ENCODE results near the gene TCF25.
A peak's percentile ranks its signal among the peaks of the same experiment; 100 is the strongest.
"Not testable (repeated sequence)": the region's sequence is repeated elsewhere in the genome, so short reads cannot be mapped to it uniquely, and the experiment has no call there.

Gene TCF25

DNA sequence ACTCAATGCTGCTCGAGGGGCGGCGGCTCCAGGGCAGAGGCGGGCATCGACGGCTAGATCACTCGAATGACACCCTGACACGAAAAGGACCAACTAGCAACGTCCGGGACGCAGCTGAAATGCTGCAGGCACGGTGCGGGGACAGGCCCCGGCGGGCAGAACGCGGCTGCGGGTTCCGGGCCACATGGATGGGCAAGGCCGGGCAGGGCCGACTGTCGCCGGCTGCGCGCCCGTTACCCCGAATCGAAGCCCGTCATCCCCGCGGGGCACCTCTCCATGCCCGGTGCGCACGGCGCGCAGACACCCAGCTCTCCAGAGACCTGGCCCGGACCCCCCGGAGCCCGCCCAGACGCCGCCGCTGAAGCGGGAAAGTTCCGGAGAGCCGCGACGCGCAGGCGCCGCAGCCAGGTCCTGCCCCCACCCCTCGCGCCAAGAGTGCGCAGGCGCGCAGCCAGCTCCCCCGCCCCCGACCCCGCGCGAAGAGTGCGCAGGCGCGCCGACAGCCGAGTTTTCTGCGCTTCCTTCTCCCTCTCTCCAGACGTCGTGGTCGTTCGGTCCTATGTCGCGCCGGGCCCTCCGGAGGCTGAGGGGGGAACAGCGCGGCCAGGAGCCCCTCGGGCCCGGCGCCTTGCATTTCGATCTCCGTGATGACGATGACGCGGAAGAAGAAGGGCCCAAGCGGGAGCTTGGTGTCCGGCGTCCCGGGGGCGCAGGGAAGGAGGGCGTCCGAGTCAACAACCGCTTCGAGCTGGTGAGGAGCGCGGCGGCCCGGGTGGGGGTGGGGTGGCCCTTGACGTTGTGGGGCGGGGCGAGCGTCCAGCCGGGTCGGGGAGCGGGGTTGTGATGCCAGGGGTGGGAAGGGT lies at the start of gene TCF25:
TSS of gene TCF25 (plus strand) at position 484 of the 863 bp plus-strand sequence. CDS start at position 560, 76 bp downstream.
- peak; percentile 65 for DNase-seq (ENCODE audit: low read depth)

DNA sequence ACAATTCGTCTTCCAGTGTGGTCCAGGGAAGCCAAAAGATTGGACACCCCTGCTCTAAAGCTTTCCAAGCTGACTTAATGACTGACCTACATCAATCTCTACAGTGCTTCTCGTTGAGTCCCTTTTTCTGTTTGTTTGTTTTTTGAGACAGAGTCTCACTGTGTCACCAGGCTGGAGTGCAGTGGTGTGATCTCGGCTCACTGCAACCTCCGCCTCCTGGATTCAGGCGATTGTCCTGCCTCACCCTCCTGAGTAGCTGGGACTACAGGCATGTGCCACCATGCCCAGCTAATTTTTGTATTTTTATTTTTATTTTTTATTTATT lies 49.6 kb upstream of the TCF25 start:
- DNase-seq (ENCODE audit: low read depth), result not testable (repeated sequence)

DNA sequence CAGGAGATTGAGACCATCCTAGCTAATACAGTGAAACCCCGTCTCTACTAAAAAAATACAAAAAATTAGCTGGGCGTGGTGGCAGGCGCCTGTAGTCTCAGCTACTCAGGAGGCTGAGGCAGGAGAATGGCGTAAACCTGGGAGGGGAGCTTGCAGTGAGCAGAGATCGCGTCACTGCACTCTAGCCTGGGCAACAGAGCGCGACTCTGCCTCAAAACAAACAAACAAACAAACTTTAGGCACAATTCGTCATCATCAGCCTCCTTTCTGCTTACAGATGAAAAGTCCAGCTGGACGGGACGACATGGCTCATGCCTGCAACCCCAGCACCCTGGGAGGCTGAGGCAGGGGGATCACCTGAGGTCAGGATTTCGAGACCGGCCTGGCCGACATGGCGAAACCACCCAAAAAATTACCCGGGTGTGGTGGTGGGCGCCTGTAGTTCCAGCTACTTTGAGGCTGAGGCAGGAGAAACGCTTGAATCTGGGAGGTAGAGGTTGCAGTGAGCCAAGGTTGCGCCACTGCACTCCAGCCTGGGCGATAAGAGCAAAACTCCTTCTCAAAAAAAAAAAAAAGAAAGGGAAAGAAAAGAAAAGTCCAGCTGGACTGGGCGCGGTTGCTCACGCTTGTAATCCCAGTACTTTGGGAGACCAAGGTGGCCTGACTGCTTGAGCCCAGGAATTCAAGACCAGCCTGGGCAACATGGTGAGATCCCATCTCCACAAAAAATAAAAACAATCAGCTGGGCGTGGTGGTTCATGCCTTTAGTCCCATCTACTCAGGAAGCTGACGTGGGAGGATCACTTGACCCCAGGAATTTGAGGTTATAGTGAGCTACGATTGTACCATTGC lies 46.6 kb upstream of the TCF25 start:
- no peak for DNase-seq (ENCODE audit: low read depth)

DNA sequence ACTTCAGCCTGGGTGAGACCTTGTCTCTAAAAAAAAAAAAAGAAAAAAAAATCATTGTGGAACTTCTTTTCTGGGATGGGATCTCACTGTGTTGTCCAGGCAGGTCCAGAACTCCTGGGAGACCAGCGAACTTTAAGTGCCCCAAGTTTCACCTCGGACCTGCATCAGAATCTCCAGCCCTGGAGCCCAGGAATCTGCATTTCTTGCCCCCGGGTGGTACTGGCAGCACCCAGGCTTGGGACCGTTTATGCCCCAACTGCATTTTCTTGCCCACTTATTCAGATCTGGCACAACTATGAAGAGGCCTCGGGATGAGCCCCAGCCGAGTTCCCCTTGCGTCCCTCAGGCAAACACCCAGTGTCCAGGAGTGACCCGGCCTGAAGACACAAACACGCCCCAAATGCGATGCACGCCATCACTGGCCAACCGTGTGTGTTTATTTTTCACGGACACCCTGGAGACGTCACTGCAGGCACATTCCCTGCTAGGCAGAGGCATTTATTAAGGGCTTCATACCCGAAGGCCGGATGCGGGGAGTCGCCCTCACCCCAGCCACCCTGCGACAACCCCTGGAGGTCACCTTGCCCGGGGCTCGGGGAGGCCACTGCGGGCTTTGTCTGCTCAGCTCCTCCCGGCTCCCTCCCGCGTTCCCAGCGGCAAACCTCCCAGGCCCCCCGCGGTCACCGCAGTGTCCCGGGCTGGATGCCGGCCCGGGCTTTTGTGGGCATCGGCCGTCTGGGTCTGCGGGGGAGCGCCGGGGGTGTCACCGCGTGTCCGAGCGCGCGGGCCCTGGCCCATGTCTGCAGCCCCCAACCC lies 45.8 kb upstream of the TCF25 start:
- DNase-seq (ENCODE audit: low read depth), result peak; percentile 15

DNA sequence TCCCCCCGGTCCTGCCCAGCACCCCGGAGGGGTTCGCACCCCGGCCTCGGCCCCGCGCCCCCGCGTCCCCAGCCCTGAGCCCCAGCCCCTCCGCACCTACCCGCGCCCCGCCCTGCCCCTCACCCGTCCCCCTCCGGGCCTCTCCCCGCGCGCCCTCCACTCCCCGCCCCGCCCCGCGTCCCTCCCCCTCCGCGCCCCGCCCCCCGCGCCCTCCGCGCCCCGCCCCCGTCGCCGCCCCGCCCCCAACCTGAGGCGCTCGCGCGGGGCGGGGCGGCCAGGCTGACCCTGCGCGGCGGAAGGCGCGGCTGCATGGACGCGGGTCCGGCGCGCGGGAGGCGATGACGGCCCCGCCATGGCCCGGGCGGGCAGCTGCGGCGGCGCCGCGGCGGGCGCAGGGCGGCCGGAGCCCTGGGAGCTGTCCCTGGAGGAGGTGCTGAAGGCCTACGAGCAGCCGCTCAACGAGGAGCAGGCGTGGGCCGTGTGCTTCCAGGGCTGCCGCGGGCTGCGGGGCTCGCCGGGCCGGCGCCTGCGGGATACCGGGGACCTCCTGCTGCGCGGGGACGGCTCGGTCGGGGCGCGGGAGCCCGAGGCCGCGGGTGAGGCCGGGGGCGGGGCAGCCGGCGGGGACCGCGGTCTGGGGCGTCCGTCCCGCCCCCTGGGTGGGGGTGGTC lies 45.1 kb upstream of the TCF25 start, which contains the start of gene SPIRE2:
TSS of gene SPIRE2 (plus strand) at position 277 of the 671 bp plus-strand sequence. CDS start at position 353, 76 bp downstream.
- DNase-seq (ENCODE audit: low read depth), result no peak

DNA sequence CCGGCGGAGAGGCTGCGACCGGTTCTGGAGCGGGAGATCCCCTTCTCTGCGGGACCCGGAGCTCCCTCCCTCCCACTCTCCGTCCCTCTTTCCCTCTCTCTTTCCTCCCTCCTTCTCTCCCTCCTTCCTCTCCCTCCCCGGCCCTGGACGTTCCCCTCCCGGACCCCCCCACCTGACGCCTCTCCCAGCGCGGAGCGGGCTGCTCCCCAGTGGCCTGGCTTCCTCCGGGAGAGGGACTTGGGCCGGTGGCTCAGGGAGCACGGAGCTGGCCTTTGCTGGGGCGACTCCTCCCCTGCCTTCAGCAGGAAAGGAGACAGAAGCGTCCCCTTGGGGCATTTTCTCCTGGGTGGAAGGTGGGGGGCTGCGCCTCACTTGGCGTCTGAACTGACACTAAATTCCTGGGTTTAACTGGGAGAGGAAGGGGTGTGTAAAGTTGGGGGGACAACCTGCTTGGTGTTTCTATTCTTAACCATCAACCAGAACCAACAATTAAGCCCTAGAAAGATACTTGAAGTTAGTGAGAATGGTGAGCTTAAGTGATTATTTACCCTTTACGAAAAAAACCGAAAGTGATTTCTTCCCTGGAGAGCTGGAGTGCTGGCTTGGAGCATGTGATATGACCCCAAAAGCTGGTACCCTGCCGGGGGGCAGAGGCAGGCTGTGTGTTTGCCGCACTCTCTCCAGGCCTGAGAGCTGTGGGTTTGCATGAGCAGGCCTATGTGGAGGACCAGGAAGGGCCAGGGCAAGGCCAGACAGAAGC lies 44.3 kb upstream of the TCF25 start:
- DNase-seq (ENCODE audit: low read depth), result no peak

- DNase-seq (ENCODE audit: low read depth), result no peak
Observed at GRCh38 chr16:89829630-89830437, 43.6 kb upstream of the TCF25 start.

DNA sequence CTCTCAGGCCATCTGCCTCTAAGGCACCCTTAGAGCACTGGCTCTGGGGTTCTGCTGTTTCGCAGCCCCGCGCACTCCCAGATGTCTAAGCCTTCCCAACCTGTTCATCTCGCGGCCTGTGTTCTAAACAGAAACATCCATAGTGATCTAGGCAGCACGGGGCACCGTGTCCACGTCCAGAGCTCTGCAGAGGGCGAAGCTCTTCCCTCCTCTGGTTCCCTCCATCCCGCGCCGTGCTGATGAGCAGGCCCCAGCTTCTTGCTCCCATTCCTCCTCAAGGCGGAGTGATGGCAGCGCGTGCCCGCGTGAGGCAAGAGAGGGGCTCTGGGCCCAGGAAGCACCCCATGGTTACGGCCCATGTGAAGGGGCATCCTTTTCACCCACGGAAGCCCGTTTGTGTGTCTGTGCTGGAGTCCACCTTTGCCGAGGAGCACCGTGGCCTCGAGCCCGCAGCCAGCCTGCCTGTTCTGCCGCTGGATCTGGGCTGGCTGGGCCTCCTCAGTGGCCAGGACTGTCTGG lies 41.5 kb upstream of the TCF25 start:
- no peak for DNase-seq (ENCODE audit: low read depth)

GRCh38 chr16:89833664-89834363 lies 39.6 kb upstream of the TCF25 start:
- not testable (repeated sequence) for DNase-seq (ENCODE audit: low read depth)

DNA sequence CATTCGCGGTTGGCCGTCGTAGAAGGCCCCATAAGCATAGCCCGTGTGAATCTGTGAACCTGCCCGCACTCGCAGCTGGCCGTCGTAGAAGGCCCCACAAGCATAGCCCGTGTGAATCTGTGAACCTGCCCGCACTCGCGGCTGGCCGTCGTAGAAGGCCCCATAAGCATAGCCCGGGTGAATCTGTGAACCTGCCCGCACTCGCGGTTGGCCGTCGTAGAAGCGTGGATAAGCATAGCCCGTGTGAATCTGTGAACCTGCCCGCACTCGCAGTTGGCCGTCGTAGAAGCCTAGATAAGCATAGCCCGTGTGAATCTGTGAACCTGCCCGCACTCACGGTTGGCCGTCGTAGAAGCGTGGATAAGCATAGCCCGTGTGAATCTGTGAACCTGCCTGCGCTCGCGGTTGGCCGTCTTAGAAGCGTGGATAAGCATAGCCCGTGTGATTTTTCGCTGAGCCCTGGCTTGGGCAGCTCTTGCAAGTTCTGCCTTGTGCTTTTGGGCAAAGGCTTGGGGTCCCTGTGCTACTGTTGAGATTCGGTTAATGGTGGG lies 38.5 kb upstream of the TCF25 start:
- DNase-seq (ENCODE audit: low read depth), result not testable (repeated sequence)

DNA sequence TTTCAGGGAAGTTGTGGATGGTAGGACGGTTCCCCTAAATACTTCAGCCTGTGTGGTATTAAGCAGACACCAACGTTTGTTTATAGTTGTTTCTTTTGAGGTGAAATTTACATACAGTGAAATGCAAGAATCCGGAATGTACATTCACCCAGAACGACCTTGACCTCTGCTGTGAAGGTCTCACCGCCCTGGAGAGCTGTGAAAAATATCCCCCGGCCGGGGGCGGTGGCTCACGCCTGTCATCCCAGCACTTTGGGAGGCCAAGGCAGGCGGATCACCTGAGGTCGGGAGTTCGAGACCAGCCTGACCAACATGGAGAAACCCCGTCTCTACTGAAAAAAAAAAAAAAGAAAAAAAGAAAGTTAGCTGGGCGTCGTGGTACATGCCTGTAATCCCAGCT lies 36.9 kb upstream of the TCF25 start:
- DNase-seq (ENCODE audit: low read depth), result not testable (repeated sequence)

DNA sequence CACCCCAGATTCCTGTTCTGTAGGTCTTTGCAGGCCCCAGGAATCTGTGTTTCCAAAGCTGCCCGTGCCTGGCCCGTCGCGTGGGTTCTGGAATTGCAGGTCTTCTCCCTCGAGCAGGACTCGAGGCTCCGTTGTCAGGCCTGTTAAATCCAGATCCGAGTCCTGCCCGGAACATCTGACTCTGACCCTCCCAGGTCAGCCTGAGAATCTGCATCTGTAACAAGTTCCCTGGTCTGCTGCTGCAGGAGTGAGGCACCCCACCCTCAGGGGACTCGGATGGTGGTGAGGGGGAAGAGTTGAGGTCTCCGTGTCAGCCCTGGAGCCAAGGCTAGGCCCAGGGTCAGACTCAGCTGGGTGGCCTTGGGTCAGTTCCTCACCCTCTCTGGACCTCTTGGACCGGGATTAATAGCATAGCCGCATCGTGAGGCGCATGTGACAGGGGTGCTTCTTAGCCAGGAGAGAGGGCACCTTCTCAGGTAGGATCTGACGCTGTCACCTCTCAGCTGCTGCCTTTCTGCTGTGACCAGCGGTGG lies 36.3 kb upstream of the TCF25 start:
- no peak for DNase-seq (ENCODE audit: low read depth)

DNA sequence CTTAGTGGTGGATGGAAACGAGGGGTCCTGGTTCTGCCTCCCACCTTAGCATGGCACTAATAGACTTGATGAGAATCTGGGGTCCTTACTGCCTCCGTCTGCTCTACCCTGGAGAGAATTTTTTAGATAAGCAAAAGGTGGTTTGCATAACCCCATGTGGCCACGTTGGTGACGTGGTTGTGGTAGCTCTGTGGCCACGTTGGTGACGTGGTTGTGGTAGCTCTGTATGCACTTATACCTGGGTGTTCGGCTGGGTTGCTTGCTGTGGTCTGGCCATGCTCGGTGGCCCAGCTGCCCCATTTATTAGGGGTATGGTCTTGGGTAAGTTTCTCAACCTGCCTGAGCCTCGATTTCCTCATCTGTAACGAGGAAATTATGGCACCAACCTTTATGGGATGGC lies 32.1 kb upstream of the TCF25 start:
- DNase-seq (ENCODE audit: low read depth), result no peak

DNA sequence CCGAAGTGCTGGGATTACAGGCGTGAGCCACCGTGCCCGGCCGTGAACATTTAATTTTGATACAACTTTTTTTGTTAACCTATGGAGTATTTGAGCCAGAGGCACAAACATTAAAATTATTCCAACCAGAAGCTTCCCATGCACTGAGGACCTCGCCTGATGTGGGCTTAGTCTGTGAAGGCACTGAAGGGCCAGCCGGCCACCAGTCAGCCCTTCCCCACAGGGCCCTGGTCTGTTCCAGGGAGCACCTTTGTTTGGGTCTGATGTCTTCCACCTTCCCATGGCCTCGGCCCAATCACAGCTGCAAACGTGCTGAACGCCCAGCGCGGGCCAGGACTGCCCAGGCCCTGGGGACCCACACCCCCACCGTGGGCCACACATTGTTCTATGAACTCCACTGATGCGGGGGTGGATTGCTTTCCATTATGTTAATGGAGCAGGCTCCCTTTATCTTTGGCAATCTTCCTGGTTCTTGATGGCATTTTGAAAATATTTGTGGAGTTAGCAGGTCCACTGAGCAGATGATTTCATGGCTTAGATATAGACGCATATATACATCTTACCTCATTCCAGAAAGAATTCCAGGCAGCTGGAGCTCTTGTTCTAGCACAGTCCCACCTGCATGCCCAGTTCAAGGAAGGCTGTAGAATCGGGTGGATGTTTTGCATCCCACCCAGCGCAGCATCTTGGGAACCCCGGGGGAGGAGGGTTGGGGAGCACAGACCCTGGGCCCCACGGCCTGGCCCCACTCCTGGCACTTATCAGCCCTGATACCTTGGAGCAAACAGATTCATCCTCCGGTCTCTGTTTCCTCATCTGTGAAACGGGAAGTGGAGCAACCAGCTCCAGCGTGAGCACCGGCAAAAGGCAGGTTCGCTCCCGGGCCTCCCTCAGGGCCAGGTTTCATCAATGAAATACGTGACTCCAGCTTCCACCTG lies 30.7 kb upstream of the TCF25 start:
- peak; percentile 27 for DNase-seq (ENCODE audit: low read depth)

DNA sequence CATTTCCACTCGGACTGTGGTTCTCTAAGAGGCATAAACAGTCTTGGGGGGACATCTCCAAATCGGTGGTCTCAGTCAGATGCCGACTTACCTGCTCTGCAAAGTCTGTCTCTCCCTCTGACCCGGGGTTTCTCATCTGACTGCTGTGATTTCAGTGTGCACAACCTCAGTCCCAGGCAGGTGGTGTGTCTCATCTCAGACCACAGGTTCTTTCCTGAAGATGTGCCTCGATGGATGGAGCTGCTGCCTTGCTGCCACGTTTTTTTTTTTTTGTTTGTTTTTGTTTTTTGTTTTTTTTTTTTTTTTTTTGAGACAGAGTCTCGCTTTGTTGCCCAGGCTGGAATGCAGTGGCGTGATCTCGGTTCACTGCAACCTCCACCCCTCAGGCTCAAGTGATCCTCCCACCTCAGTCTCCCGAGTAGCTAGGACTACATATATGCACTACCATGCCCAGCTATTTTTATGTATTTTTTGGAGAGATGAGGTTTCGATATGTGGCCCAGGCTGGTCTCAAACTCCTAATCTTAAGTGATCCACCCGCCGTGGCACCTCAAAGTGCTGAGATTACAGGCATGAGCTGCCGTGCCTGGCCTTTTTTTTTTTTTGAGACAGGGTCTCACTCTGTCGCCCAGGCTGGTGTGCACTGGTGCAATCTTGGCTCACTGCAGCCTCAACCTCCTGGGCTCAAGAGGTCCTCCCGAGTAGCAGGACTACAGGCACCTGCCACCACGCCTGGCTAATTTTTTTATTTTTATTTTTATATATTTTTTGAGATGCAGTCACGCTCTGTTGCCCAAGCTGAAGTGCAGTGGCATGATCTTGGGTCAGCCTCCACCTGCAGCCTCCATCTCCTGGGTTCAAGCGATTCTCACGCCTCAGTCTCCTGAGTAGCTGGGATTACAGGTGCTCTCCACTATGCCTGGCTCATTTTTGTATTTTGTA lies 29.7 kb upstream of the TCF25 start:
- DNase-seq (ENCODE audit: low read depth), result no peak

- no peak for DNase-seq (ENCODE audit: low read depth)
Observed at GRCh38 chr16:89844739-89845339, 28.6 kb upstream of the TCF25 start.

Measured in HS-27A (cell line).